ENCODE measurements around the gene NEURL1B. TPM values are rescaled to one million over a fixed set of nuclear protein-coding genes. Genes with fewer than 3 reads are reported as not detected.

Gene NEURL1B
- total RNA-seq, 1 donor from 2014 or later = 1.5 TPM

- Mint-ChIP-seq H3K27ac (ENCODE audit: unreplicated experiment) (no peak overlapping the region), H3K36me3 (ENCODE audit: unreplicated experiment) (no peaks in the 10 kb centered on the region), H3K4me1 (ENCODE audit: unreplicated experiment) (peaks cover 16% of the 10 kb centered on the region), H3K27me3 (ENCODE audit: unreplicated experiment) (no peaks in the 10 kb centered on the region), H3K9me3 (ENCODE audit: unreplicated experiment) (no peaks in the 10 kb centered on the region), H3K4me3 (ENCODE audit: unreplicated experiment) (no peak overlapping the region)
- no peak for DNase-seq (ENCODE audit: extremely low spot score, unreplicated experiment)
- no peak for TF ChIP-seq CTCF (IDR thresholded peaks at IDR 0.05)
These were observed 87.6 kb downstream of the NEURL1B start for GRCh38 chr5:172728481-172729241.

- no peak overlapping the region for H3K27ac Mint-ChIP-seq (ENCODE audit: unreplicated experiment)
- peaks cover 22% of the 10 kb centered on the region for H3K4me1 Mint-ChIP-seq (ENCODE audit: unreplicated experiment)
- no peaks in the 10 kb centered on the region for H3K9me3 Mint-ChIP-seq (ENCODE audit: unreplicated experiment)
- H3K27me3 Mint-ChIP-seq (ENCODE audit: unreplicated experiment) = no peaks in the 10 kb centered on the region
- no peak overlapping the region for H3K4me3 Mint-ChIP-seq (ENCODE audit: unreplicated experiment)
- no peak for TF ChIP-seq CTCF (IDR thresholded peaks at IDR 0.05)
- no peaks in the 10 kb centered on the region for H3K36me3 Mint-ChIP-seq (ENCODE audit: unreplicated experiment)
- DNase-seq (ENCODE audit: extremely low spot score, unreplicated experiment) = no peak
These were observed 88.5 kb downstream of the NEURL1B start for GRCh38 chr5:172729588-172729987.

GRCh38 chr5:172730222-172730621 lies 89.2 kb downstream of the NEURL1B start:
- no peak for TF ChIP-seq CTCF (IDR thresholded peaks at IDR 0.05)
- Mint-ChIP-seq H3K36me3 (ENCODE audit: unreplicated experiment) (no peaks in the 10 kb centered on the region), H3K27me3 (ENCODE audit: unreplicated experiment) (no peaks in the 10 kb centered on the region), H3K27ac (ENCODE audit: unreplicated experiment) (no peak overlapping the region), H3K4me1 (ENCODE audit: unreplicated experiment) (peaks cover 27% of the 10 kb centered on the region), H3K4me3 (ENCODE audit: unreplicated experiment) (no peak overlapping the region), H3K9me3 (ENCODE audit: unreplicated experiment) (no peaks in the 10 kb centered on the region)
- no peak for DNase-seq (ENCODE audit: extremely low spot score, unreplicated experiment)

GRCh38 chr5:172730981-172731679 lies 90.1 kb downstream of the NEURL1B start:
- Mint-ChIP-seq H3K27me3 (ENCODE audit: unreplicated experiment) (no peaks in the 10 kb centered on the region), H3K4me3 (ENCODE audit: unreplicated experiment) (no peak overlapping the region), H3K9me3 (ENCODE audit: unreplicated experiment) (no peaks in the 10 kb centered on the region), H3K27ac (ENCODE audit: unreplicated experiment) (peak overlapping the region; percentile 98), H3K36me3 (ENCODE audit: unreplicated experiment) (no peaks in the 10 kb centered on the region), H3K4me1 (ENCODE audit: unreplicated experiment) (peaks cover 34% of the 10 kb centered on the region)
- no peak for TF ChIP-seq CTCF (IDR thresholded peaks at IDR 0.05)
- no peak for DNase-seq (ENCODE audit: extremely low spot score, unreplicated experiment)

- no peak for DNase-seq (ENCODE audit: extremely low spot score, unreplicated experiment)
- no peaks in the 10 kb centered on the region for H3K27me3 Mint-ChIP-seq (ENCODE audit: unreplicated experiment)
- H3K4me3 Mint-ChIP-seq (ENCODE audit: unreplicated experiment) = no peak overlapping the region
- no peaks in the 10 kb centered on the region for H3K36me3 Mint-ChIP-seq (ENCODE audit: unreplicated experiment)
- no peaks in the 10 kb centered on the region for H3K9me3 Mint-ChIP-seq (ENCODE audit: unreplicated experiment)
- no peak for TF ChIP-seq CTCF (IDR thresholded peaks at IDR 0.05)
- H3K27ac Mint-ChIP-seq (ENCODE audit: unreplicated experiment) = peak overlapping the region; percentile 98
- peaks cover 38% of the 10 kb centered on the region for H3K4me1 Mint-ChIP-seq (ENCODE audit: unreplicated experiment)
These were observed 90.6 kb downstream of the NEURL1B start for GRCh38 chr5:172731680-172732074.

Measured in osteocyte (in vitro differentiated cells).